K562 (cell line): Measurements from ENCODE around the gene BSN. TPM values are rescaled to one million over a fixed set of nuclear protein-coding genes. Genes with fewer than 3 reads are reported as not detected.

ENCODE experiments used
- CC2D1A ChIP-seq: fragments of 450-650 bp; IDR thresholded peaks from 2 replicates; pipeline ENCODE4 v1.6.1; 2017; ENCODE audit warnings: mild to moderate bottlenecking
- ELF1 ChIP-seq: fragments of 200-800 bp; sonication (Bioruptor generic); IDR thresholded peaks from 2 replicates; pipeline ENCODE4 v1.6.1; 2016; ENCODE audit warnings: missing genetic modification characterization, missing compliant biosample characterization
- FOXA3 ChIP-seq, 2 experiments: fragments of 450-650 bp in 1 of 2; sonication (generic) in 1 of 2; formaldehyde crosslinking; IDR thresholded peaks in 1 of 2; conservative IDR thresholded peaks in 1 of 2; 2 replicates each; pipeline versions ENCODE4 v1.4.0 to v1.8.0; 2020 to 2022; ENCODE audit warnings: mild to moderate bottlenecking in 2 of 2, missing genetic modification reagents in 1 of 2
- HMG20B ChIP-seq: fragments of 250-450 bp; sonication (Bioruptor Pico); IDR thresholded peaks from 2 replicates; pipeline ENCODE4 v1.5.0; 2021; ENCODE audit warnings: mild to moderate bottlenecking
- HNRNPH1 ChIP-seq: fragments of 200-400 bp; formaldehyde crosslinking; optimal IDR thresholded peaks from 2 replicates; pipeline ENCODE3; 2017; ENCODE audit warnings: low read depth, mild to moderate bottlenecking, low read length, moderate library complexity
- KLF13 ChIP-seq: fragments of 450-650 bp; IDR thresholded peaks from 2 replicates; pipeline ENCODE4 v1.6.1; 2016; ENCODE audit warnings: missing genetic modification characterization, low read depth, mild to moderate bottlenecking, missing compliant biosample characterization, moderate library complexity, borderline replicate concordance
- NFRKB ChIP-seq: fragments of 450-650 bp; IDR thresholded peaks from 2 replicates; pipeline ENCODE4 v1.6.1; 2016; ENCODE audit warnings: low read depth
- NUFIP1 ChIP-seq: fragments of 450-650 bp; IDR thresholded peaks from 2 replicates; pipeline ENCODE4 v1.6.1; 2018; ENCODE audit not compliant: partially characterized antibody
- PCBP2 ChIP-seq: fragments of 200-400 bp; formaldehyde crosslinking; IDR thresholded peaks from 2 replicates; pipeline ENCODE4 v1.6.1; 2018; ENCODE audit warnings: low read length, low read depth, mild to moderate bottlenecking, moderate library complexity; ENCODE audit not compliant: poor library complexity, severe bottlenecking
- POLR2A ChIP-seq: fragments of 450-650 bp; conservative IDR thresholded peaks from 2 replicates; pipeline ENCODE4 v1.6.1; 2016
- RUNX1 ChIP-seq: sonication (generic); IDR thresholded peaks from 2 replicates; pipeline ENCODE4 v1.6.1; 2016; ENCODE audit warnings: antibody characterized with exemption, low read depth
- SMARCE1 ChIP-seq: fragments of 450-650 bp; IDR thresholded peaks from 2 replicates; pipeline ENCODE4 v1.7.1; 2016; ENCODE audit warnings: mild to moderate bottlenecking
- STAT5A ChIP-seq: IDR thresholded peaks from 2 replicates; pipeline ENCODE4 v1.6.1; 2012; ENCODE audit warnings: low read length, inconsistent platforms, borderline replicate concordance
- SUPT5H ChIP-seq: fragments of 450-650 bp; IDR thresholded peaks from 2 replicates; pipeline ENCODE4 v1.6.1; 2016
- TRIM28 ChIP-seq: fragments of 450-650 bp; IDR thresholded peaks from 2 replicates; pipeline ENCODE4 v1.6.1; 2017
- ZC3H4 ChIP-seq: sonication (generic); formaldehyde crosslinking; IDR thresholded peaks from 2 replicates; pipeline ENCODE4 v1.9.0; 2021; ENCODE audit warnings: missing genetic modification reagents, borderline replicate concordance
- ZFX ChIP-seq: sonication (generic); formaldehyde crosslinking; IDR thresholded peaks from 2 replicates; pipeline ENCODE4 v1.8.0; 2022; ENCODE audit warnings: mild to moderate bottlenecking, missing genetic modification reagents, moderate library complexity
- ZNF140 ChIP-seq: fragments of 250-450 bp; sonication (Bioruptor Pico); IDR thresholded peaks from 2 replicates; pipeline ENCODE4 v1.8.0; 2021; ENCODE audit warnings: moderate library complexity, mild to moderate bottlenecking, inconsistent platforms
- ZNF175 ChIP-seq: fragments of 200-800 bp; sonication (Bioruptor generic); IDR thresholded peaks from 2 replicates; pipeline ENCODE4 v1.6.1; 2016; ENCODE audit warnings: low read depth, mild to moderate bottlenecking, missing genetic modification characterization, missing compliant biosample characterization
- ZNF217 ChIP-seq: sonication (generic); formaldehyde crosslinking; IDR thresholded peaks from 2 replicates; pipeline ENCODE4 v1.8.0; 2022; ENCODE audit warnings: mild to moderate bottlenecking, missing genetic modification reagents
- ZNF24 ChIP-seq: fragments of 450-650 bp; IDR thresholded peaks from 2 replicates; pipeline ENCODE4 v1.6.1; 2016
- polyA plus RNA-seq, 8 experiments: library from polyadenylated mRNA; depleted of rRNA in 4 of 8; stranded (reverse) in 5 of 8; unstranded in 3 of 8; fragments of >200 nt; fragmentation: Nextera tagmentation in 2 of 8; fragmentation: Illumina TruSeq in 1 of 8; extraction: Ambion mirVana in 2 of 8; extraction: Trizol in 1 of 8; gene quantifications; 2 replicates each; pipeline versions ENCODE4 v1.2.1 to v1.2.3, GENCODE V29; 2011 to 2014; ENCODE audit warnings: inconsistent platforms in 1 of 8, missing spikeins in 1 of 8
- total RNA-seq, 7 experiments: library from RNA; depleted of rRNA in 6 of 7; stranded (reverse); fragments of >200 nt in 6 of 7; fragmentation: Illumina TruSeq in 2 of 7; extraction: Trizol in 2 of 7; gene quantifications; 2 replicates each; pipeline versions ENCODE4 v1.2.1 to v1.2.3, GENCODE V29; 2011 to 2021; ENCODE audit warnings: low replicate concordance in 1 of 7
- TF ChIP-seq, protein P1 (sequence below): fragments of 200-800 bp; sonication (Bioruptor generic); IDR thresholded peaks from 2 replicates; pipeline ENCODE4 v1.6.1; 2016; ENCODE audit warnings: missing genetic modification characterization, missing compliant biosample characterization
- TF ChIP-seq, protein P2 (sequence below): fragments of 450-650 bp; IDR thresholded peaks from 2 replicates; pipeline ENCODE4 v1.6.1; 2014; ENCODE audit warnings: low read depth, mild to moderate bottlenecking, moderate library complexity, borderline replicate concordance

The BSN gene
- total and polyA plus RNA-seq, 9 of the 15 experiments (the other 6 are each of a cell fraction or from before 2014, with no cell fraction given), result 0.03 to 1.5 (median 0.29) TPM

DNA sequence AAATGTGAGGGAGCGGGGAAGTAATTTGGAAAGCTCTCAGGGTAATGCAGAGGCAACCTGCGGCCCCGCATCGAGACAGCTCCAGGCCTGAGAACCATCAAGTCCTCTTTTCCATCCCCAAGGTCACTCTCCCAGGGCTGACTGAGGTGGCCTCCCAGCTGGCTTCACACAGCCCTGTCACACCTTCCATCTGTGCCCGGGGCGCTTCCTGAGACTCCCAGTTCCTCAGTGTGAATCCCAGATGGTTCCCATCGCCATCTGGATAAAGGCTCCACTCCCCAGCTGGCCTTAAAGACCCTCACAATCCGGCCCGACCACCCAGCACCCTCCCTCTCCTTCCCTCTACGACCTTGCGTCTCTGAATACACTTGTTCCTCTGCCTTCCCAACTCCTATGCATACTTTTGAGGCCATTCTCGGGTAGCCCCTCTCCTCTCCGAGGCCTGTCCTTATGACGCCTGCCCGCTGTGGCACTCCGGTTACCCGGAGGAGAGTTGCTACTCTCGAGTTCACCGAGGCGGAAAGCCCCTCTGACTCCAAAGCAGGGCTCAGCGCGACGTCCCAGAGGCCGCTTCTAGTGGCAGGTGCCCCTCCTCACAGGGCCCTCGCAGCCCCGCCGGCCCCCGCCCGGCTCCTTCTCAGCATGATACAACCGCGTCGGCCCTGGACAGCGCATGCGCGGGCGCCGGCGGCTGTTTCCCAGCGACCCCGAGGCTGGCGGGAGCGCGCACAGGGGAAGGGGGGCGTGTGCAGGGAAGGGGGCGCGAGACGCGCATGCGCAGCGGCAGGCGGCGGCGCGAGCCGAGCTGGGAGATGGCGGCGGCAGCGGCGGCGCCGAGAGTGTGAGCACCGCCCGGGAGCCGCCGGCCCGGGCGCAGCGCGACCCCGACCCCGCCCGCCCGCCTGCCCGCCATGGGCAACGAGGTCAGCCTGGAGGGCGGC, at the start of gene BSN (continued):
- TF ChIP-seq, protein P1, sequence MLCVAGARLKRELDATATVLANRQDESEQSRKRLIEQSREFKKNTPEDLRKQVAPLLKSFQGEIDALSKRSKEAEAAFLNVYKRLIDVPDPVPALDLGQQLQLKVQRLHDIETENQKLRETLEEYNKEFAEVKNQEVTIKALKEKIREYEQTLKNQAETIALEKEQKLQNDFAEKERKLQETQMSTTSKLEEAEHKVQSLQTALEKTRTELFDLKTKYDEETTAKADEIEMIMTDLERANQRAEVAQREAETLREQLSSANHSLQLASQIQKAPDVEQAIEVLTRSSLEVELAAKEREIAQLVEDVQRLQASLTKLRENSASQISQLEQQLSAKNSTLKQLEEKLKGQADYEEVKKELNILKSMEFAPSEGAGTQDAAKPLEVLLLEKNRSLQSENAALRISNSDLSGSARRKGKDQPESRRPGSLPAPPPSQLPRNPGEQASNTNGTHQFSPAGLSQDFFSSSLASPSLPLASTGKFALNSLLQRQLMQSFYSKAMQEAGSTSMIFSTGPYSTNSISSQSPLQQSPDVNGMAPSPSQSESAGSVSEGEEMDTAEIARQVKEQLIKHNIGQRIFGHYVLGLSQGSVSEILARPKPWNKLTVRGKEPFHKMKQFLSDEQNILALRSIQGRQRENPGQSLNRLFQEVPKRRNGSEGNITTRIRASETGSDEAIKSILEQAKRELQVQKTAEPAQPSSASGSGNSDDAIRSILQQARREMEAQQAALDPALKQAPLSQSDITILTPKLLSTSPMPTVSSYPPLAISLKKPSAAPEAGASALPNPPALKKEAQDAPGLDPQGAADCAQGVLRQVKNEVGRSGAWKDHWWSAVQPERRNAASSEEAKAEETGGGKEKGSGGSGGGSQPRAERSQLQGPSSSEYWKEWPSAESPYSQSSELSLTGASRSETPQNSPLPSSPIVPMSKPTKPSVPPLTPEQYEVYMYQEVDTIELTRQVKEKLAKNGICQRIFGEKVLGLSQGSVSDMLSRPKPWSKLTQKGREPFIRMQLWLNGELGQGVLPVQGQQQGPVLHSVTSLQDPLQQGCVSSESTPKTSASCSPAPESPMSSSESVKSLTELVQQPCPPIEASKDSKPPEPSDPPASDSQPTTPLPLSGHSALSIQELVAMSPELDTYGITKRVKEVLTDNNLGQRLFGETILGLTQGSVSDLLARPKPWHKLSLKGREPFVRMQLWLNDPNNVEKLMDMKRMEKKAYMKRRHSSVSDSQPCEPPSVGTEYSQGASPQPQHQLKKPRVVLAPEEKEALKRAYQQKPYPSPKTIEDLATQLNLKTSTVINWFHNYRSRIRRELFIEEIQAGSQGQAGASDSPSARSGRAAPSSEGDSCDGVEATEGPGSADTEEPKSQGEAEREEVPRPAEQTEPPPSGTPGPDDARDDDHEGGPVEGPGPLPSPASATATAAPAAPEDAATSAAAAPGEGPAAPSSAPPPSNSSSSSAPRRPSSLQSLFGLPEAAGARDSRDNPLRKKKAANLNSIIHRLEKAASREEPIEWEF (CRISPR knock-in tag), result no peak
- TF ChIP-seq POLR2A, result peak; percentile 55; the same call in 1 of the 2 replicates
- no peak for TF ChIP-seq RUNX1
- no peak for TF ChIP-seq SMARCE1
- TF ChIP-seq ZC3H4 (CRISPR knock-in tag), result no peak
- no peak for TF ChIP-seq TRIM28
- no peak for TF ChIP-seq HMG20B
- TF ChIP-seq ZFX (CRISPR knock-in tag), result peak; percentile 68
- peak; percentile 54; the same call in 1 of the 2 replicates for TF ChIP-seq SUPT5H
- no peak for TF ChIP-seq NFRKB
- TF ChIP-seq ZNF24, result no peak
- TF ChIP-seq ZNF217 (CRISPR knock-in tag), result no peak
- TF ChIP-seq KLF13 (tag), result no peak
- no peak for TF ChIP-seq STAT5A
- TF ChIP-seq, protein P2, sequence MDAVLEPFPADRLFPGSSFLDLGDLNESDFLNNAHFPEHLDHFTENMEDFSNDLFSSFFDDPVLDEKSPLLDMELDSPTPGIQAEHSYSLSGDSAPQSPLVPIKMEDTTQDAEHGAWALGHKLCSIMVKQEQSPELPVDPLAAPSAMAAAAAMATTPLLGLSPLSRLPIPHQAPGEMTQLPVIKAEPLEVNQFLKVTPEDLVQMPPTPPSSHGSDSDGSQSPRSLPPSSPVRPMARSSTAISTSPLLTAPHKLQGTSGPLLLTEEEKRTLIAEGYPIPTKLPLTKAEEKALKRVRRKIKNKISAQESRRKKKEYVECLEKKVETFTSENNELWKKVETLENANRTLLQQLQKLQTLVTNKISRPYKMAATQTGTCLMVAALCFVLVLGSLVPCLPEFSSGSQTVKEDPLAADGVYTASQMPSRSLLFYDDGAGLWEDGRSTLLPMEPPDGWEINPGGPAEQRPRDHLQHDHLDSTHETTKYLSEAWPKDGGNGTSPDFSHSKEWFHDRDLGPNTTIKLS, result no peak
- TF ChIP-seq ZNF175, result no peak
- no peak for TF ChIP-seq NUFIP1
- TF ChIP-seq ZNF140 (CRISPR knock-in tag), result no peak
- no peak for TF ChIP-seq HNRNPH1
- TF ChIP-seq CC2D1A, result no peak
- TF ChIP-seq FOXA3 (CRISPR knock-in tag; conservative IDR thresholded peaks at IDR 0.05 in 1 of 2, IDR thresholded peaks at IDR 0.05 in 1 of 2), result no peak
- TF ChIP-seq PCBP2, result no peak
- TF ChIP-seq ELF1 (tag), result no peak
